NCI-H2081 (cell line): ENCODE data around the gene TMEM201.

ENCODE experiments used
- DNase-seq, 2 experiments: peaks; one replicate each; lab custom pipeline; 2025; lab: John Stamatoyannopoulos, UW

The TMEM201 gene

DNA sequence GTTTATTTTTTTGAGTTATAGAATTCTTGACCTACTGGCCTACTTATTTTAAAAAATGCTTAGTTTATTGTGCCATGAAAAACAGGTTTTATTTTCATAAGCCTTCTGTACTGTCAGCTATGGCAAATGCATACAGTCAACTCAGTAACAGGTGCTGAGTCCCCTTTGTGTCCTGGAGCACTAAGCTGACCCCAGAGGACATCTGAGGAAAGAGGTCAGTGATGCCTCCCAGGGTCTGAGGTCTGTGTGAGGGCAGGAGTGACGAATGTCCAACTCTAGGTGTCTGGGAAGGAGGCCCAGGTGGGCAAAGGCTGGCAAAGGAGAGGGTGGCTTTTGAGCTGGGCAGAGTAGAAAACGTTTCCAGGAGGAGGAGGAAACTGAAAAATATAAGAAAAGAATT lies 7.8 kb upstream of the TMEM201 start:
- DNase-seq: no peak

DNA sequence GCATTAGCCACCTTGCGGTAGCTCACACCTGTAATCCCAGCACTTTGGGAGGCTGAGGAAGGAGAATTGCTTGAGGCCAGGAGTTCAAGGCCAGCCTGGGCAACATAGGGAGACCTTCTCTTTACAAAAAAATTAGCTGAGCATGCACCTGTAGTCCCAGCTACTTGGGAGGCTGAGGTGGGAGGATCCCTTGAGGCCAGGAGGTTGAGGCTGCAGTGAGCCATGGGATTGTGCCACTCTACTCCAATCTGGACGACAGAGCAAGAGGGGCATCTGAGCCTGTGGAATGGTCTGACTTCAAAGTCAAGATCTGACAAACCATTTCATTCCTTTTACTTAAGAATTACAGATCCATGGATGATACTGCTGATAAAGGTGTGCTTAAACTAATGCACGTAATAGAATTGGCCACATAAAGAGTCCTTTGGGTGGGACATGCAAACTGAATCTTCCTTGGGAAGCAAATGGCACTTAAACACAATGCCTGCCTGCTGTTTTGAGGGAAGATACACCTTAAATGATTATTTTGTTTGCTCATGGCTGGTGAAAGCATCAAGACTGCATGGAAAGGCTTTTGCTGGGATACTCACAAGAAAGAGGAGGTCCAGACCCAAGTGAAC lies 2.5 kb upstream of the TMEM201 start:
- DNase-seq: no peak

DNA sequence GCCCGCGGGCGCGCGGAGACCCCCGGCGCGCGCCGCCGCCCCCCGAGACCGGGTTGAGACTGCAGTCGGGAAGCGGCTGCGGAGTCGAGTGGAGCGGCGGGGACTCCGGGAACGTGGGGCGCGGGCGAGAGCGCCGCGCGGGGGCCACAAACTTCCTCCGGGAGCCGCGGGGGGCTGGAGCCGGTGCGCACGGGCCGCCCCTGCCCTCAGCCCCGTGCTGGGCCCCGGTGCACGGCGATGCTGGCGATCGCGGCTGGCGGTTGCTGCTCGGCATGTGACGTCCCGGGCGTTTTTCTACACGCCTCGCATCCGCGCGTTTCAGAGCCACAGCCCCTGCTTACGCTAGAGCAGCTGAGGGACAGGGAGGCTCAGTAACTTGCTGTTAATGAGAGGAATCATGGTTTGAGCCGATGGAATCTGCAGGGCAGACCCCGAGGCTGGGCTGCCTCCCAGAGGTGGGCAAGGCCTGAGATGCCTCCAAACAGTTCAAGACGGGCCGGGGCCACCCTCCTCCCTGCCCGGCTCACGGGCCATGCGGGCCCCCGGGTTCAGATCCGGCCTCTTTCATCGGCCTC lies 520 bp downstream of the TMEM201 start:
- peak in 1 of 2 experiments; percentile 35 for DNase-seq

DNA sequence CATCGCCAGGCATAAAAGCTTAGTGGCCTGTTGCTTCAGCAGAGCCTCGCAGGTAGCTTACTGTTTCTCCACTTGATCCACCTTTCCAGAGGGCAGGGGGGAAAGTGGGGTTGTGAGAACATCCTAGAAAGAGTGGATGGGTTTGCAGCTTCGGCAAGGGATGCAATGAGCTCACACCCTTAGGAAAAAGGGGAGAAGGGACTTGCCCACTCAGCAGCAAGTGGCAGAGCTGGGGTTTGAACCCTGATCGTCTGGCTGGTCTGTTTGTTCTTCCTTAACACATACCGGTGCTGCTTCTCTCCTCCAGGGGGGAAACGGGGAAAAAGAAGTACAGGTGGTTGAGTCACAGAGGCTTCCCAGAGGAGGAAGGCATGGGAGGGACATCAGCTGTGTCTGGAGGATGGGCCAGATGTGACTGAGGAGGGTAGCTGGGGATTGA lies 1.0 kb downstream of the TMEM201 start:
- DNase-seq: peak in 1 of 2 experiments; percentile 20

DNA sequence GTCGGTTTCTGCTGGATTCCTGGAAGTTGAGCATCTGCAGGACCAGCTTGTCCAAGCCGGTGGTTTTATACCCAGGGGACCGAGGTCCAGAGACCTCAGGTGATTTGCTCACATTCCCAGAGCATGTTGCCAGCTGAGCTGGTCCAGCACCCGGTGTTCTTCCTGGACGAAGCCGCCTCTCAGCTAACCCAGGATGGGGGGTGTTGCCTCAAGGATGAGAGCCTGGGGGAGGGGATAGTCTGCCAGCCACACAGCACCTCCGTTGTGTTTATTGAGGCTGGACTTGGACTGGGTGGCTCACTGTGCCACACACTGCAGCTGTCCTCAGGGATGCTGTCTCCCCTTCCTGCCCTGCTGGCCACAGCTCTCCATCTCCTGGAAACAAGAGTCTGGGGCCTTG lies 1.5 kb downstream of the TMEM201 start:
- DNase-seq: no peak

DNA sequence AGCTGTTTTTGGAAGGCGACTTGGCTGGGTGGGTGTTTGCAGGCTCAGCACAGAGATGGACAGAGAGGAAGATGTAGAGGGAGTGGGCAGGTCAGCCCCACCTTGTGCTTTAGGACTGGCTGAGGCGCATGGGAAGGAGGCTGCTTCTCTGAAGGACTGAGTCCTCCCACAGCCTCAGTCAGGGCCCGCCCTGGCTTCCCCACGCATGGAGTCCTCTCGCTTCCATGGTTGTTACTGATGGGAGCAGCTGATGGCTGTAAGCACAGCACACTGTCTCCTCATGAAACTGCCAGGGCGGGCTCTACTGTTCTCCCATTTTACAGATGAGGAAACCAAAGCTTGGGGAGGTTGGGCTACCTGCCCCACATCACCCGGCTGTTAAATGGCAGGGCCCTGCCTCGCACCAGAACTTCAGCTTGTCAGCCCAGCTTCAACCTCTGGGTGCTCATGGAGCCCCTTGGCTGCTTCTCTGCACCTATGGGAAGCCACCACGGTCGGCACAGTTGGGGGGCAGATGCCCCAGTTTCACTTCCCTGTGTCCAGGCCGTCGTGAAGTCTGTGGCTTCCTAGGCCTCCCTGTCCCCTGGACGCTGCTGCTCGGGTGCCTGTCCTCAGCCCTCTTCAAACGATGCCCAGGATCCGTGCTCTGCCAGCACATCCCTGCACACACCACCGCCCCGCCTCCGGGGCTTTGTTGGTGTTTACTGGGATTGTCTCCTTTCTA lies 2.4 kb downstream of the TMEM201 start:
- no peak for DNase-seq

DNA sequence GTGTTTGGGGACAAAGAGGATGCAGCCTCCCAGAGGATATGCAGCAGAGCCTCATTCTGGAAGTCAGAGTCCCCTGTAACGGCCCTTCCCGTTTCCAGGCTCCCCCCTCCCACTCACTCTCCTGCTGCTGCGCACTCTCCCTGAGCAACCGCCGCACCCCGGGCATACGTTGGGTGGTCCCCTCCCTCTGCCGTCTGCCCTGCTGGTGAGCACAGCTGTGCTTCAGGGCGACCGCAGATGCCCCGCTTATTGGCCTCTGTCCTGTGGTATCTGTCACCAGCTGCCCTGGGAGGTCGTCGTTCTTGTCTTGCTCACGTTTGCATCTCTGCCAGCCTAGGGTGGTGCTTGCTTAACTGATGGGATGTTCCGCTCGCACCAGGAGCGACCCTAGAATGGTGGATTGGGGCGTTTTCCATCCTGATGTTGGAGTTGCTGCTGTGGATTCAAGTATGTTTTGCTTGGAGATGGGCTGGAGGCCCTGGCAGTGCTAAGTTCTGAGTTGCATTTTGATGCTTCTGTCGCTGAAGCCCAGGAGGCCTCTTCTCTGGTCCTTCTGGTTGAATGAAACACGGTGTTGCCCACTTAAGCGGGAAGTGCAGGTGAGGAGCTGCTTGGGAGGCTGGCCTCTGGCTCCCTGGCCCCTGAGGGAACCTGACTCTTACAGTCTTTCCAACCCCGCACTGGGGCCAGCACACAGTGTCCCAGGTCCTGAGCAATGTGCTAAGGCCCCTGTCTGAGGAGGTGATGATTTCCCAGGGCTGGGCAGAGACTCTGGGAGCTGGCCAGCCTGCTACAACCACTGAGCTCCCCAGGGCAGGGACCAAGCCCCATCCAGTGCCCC lies 3.2 kb downstream of the TMEM201 start:
- DNase-seq: no peak

DNA sequence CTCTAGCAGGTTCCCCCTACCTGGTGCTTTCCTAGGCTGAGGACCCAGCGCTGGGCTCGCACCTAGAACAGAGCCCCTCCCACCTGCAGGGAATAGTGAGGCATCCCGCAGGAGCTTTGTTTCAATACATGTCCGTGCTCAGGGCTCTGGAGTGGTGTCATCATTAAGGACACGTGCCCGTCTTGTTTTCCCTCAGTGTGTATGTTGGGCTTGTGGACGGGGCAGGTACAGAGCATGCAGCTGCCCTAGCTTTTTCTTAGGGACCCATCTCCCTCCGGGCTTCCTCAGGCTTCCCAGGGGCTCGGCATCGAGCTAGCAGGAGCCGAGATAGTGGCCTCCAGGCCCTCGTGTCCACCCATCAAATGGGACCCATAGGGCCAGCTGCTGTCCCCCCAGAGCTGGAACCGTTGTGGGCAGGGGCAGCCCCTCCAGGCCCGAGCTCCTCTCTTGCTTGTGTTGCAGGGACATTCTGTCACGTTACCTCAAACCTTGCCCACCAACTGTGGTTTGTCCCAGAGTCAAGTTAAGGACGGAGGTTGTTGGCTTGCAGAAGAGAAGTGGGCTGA lies 3.9 kb downstream of the TMEM201 start:
- no peak for DNase-seq

DNA sequence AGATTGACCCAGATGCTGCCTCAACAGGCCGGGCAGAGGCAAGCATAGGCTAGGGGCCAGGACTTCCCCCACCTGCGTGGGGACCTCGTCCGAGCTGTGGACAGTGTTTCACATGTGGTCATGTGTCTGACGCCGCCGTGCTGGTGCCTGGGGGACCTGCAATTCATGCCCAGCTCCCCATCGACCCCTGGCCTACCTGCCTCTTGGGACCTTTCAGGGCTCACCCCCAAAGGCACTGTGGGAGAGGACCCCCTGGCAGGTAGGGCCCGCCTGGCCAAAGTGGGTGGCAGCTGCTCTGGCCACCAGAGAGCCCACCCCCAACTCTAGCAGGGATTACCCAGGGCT lies 4.4 kb downstream of the TMEM201 start:
- DNase-seq: no peak

DNA sequence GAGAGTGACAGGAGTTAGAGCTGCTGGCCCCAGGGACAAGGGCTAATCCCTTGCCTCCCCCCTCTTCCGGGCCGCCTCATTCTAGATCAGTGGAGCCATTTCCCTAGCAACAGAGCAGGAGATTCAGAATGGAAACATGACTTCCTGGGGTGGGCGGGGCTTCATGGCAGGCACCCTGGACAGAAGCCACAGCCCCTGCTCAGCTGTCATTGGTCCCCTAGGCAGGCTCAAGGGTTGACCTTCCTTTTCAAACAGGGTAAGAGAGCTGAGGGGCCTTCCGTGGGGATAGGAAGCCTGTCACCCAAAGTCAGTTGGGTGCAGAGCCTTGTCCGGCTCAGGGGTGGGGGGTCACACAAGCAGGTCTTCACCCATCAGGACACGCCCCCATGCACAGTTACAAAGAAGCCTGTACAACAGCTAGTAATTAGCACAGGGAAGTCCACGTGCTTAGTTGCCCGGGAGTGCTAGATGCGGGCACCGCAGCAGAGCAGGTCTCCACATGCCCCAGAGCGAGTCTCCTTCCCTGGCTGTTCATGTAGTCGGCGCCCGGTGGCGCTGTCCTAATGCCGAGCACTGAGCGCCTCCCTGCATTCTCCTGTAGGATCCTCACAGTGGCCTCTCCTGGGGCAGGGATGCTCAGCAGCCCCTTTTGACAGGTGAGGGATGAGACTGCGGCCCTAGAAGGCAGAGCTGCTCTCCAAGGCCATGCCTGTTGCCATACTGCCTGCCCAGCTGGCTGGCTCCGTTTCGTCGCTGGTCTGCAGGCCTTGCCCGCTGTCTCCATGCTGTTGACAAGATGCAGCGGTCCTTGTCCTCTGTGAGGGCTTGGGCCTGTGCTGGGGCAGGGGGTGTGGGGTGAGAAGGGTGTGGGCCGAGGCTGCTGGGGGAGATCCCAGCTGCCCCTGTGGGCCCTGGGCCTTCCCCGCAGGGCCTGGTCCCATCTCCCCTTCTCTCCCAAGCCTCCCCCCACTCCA lies 5.1 kb downstream of the TMEM201 start:
- DNase-seq: peak; percentile 88 to 92

DNA sequence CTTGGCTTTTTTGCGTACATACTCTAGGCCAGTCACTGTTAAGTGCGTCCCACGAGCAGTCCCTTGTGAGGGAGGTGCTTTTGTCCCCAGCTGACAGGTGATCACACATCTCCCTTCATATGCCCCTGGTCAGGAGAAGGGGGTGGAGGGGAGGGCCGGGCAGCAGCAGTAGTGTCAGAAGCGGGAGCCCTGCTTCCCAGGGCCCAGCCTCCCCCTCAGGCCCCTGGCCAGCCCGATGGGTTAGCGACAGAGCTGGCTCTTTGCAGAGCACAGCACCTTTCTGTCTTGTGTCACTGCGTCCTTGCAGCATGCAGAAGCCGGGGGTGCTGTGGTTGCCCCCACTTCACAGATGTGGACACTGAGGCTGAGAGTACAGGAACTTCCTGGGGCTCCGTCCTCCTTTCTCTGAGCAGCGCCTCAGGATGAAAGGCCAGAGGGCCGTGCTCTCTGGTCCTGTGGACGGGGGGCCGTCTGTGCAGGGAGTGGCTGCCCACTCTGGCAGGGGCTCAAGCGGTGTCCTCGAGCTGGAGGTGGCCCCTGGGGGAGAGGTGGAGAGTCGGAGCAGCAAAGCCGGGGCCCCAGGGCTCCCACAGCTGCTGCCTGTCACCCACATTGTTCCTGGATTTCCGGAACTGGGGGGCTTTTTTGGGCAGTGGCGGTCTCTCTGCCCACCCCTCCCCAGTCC lies 5.9 kb downstream of the TMEM201 start:
- no peak for DNase-seq

DNA sequence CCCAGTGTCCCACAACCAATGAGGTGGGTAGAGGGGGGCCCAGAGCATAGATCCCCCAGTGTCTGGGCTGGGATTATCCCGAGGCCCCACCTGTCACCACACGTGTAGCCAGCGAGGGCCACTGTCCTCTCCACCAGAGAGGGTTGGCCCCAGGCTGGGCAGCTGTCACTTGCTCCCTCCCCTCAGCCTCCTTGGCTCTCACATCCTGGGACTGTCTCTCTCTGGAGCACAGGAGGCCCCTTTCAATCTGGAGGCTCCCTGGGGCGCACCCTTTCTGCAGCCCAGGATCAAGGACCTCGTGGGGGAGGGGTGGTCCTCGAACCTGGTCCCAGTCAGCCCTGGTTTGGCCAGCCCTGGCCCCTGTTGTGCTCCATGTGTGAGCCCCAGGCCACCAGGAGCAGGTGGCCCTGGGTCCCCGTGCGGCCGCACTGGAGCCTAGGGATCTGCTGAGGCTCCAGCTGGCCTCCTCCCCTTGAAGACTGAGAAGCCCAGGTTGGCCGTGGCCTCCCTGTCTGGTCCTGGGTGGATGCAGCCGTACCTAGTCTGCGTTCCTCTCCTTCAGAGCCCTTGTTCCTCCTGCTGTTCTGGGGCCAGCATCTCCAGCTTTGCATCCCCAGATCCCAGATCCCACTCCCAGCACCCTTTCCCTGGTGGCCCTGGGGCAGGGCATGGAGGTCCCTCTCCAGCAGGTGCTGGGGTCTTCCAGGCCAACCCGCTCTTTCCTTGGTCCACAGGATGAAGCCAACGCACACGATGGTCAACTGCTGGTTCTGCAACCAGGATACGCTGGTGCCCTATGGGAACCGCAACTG lies 6.7 kb downstream of the TMEM201 start:
- no peak for DNase-seq

DNA sequence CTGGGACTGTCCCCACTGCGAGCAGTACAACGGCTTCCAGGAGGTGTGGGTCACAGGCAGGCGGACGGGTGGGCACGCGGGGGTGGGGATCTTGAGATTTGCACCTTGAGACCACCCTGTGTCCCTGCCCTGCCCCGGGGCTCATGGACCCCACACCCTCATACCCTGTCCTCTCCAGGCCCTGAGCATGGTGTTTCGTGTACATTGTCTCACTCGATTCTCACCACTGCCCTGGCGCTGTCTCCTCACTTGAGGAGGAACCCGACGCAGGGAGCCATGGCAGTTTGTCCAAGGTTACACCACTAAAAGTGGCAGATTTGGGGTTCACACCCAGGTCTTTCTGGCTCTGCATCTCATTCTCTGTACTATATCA lies 7.2 kb downstream of the TMEM201 start:
- DNase-seq: no peak

DNA sequence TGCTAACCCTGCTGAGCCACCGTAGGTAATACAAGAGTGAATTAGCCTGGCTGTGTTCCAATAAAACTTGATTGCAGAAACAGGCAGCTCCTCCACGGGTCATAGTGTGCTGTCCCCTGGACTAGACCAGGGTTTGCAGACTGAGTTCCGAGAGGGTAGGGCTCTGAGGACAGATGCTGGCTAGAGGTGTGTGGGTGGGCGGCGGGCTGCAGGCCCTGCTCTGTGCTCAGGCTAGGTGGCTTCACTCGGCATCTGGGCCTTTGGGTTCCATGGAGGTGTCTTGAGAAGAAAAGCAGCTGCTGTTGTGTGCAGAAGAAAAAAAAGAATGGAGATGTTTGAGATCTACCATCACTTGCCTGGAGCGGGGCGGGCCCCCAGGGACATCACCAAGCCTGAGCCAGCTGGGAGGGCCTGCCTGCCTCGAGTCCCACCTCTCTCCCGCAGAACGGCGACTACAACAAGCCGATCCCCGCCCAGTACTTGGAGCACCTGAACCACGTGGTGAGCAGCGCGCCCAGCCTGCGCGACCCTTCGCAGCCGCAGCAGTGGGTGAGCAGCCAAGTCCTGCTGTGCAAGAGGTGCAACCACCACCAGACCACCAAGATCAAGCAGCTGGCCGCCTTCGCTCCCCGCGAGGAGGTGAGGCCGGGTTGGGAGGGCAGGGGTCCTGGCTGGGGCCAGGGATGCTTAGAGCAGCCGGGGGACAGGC lies 7.9 kb downstream of the TMEM201 start:
- DNase-seq: peak in 1 of 2 experiments; percentile 28

DNA sequence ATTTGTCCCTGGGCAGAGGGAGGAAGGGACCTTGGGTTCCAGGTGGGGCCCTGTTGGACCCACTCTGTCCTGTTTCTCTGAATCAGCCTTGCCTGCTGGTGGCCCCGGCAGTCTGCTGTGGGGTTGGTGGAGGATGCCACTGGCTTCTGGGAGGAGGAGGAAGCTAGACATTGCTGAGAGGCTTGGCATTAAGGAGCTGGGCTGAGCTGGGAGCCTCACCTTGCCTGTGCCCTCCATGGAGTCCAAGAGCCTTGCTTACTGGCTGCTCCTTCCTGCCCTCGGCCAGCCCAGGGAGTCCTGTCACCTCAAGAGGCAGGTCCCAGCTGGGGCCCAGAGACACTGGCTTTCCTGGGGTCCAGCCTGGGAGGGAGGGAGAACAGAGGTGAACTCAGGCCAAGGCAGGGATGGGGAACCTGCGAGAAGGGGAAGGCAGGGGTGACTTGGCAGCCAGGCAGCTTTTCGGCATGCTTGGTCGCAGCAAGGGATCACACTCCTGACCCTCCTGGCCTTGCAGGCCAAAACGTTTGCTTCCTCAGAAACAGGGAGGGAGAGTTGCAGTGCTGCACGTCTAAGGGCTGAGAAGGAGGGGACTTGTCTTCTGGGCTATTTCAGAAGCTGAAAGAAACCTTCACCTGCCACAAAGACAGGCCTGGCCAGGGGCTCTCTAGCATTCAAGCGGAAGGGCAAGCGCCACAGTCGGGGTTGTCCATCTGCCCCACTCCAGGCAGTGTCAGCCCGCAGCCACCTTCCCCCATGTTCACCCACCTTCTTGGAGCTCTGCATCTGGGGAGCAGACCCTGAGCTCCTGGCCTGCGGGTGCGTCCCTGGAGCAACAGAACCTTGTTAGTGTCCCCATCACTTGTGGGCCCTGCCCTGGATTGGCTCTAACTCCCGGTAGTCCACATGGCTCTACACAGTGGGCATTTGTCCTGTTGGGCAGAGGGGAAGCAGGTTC lies 8.9 kb downstream of the TMEM201 start:
- no peak for DNase-seq

DNA sequence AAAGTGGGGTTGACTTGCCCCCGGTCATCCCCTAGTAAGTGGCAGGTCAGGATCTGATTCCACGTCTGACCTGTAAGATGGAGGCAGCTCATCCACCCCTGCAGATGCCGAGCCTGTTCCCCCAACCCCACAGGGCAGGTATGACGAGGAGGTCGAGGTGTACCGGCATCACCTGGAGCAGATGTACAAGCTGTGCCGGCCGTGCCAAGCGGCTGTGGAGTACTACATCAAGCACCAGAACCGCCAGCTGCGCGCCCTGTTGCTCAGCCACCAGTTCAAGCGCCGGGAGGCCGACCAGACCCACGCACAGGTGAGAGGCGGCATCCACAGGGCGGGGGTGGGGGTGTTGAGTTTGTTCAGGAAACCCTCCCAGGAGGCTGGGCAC lies 9.6 kb downstream of the TMEM201 start:
- DNase-seq: no peak

DNA sequence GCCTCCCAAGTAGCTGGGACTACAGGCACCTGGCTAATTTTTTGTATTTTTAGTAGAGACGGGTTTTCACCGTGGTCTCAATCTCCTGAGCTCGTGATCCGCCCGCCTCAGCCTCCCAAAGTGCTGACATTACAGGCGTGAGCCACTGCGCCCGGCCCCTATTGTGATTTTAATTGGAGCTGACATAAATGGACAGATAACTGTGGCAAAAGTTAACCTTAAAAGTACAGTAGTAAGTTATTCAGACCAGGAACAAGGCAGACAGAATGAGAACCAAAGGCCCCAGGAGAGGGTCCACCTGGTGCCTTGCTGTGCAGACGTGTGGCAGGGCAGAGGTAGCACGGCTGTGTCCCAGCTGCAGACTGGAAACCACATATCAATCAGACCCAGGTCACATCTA lies 11.0 kb downstream of the TMEM201 start:
- DNase-seq: no peak
